Progenitor cell of endocrine pancreas (in vitro differentiated cells): Measurements from ENCODE around the gene TBC1D8. TPM values are rescaled to one million over a fixed set of nuclear protein-coding genes. Genes with fewer than 3 reads are reported as not detected.

Experiments used
- DNase-seq: peaks from one replicate; pipeline ENCODE4 v3.0.0; 2021; ENCODE audit warnings: low spot score; ENCODE audit not compliant: unreplicated experiment
- H3K27ac Mint-ChIP-seq: 2 replicates; pipeline ENCODE4 v1.8.0; 2021; ENCODE audit warnings: mild to moderate bottlenecking, moderate library complexity, mixed read lengths
- H3K27me3 Mint-ChIP-seq: 2 replicates; pipeline ENCODE4 v1.8.0; 2021; ENCODE audit warnings: mixed read lengths
- H3K36me3 Mint-ChIP-seq: 2 replicates; pipeline ENCODE4 v1.8.0; 2022; ENCODE audit warnings: mixed read lengths; ENCODE audit not compliant: insufficient read depth
- H3K4me1 Mint-ChIP-seq: 2 replicates; pipeline ENCODE4 v1.8.0; 2021; ENCODE audit warnings: low read depth, mixed read lengths
- H3K4me3 Mint-ChIP-seq: 2 replicates; pipeline ENCODE4 v1.8.0; 2021; ENCODE audit warnings: low read depth, mild to moderate bottlenecking, moderate library complexity, mixed read lengths
- H3K9me3 Mint-ChIP-seq: 2 replicates; pipeline ENCODE4 v1.8.0; 2021; ENCODE audit warnings: low read depth, mixed read lengths
- total RNA-seq: library from RNA; stranded (reverse); gene quantifications from 2 replicates; pipeline ENCODE4 v1.2.1, GENCODE V29; 2021
- TF ChIP-seq, protein P1 (sequence below): fragments of 200-600 bp; sonication (generic); IDR thresholded peaks from one replicate; pipeline ENCODE4 v1.5.0; 2021; ENCODE audit warnings: antibody characterized with exemption, mild to moderate bottlenecking; ENCODE audit not compliant: unreplicated experiment

TBC1D8 gene
- total RNA-seq, 1 donor from 2014 or later = 34.8 TPM

DNA sequence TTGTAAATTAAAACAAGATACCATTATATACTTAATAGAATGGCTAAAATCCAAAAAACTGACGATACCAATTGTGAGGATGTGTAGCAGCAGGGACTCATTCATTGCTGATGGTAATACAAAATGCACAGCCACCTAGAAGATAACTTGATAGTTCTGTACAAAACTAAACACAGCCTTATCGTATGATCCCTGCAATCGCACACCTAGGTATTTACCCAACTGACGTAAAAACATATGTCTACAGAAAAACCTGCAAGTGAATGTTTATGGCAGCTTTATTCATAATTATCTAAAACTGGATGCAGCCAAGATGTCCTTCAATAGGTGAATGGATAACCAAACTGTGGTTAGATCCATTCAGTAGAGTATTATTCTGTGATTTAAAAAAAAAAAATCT lies 45.5 kb downstream of the TBC1D8 start:
- TF ChIP-seq, protein P1, sequence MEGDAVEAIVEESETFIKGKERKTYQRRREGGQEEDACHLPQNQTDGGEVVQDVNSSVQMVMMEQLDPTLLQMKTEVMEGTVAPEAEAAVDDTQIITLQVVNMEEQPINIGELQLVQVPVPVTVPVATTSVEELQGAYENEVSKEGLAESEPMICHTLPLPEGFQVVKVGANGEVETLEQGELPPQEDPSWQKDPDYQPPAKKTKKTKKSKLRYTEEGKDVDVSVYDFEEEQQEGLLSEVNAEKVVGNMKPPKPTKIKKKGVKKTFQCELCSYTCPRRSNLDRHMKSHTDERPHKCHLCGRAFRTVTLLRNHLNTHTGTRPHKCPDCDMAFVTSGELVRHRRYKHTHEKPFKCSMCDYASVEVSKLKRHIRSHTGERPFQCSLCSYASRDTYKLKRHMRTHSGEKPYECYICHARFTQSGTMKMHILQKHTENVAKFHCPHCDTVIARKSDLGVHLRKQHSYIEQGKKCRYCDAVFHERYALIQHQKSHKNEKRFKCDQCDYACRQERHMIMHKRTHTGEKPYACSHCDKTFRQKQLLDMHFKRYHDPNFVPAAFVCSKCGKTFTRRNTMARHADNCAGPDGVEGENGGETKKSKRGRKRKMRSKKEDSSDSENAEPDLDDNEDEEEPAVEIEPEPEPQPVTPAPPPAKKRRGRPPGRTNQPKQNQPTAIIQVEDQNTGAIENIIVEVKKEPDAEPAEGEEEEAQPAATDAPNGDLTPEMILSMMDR = no peak
- H3K27me3 Mint-ChIP-seq = no peaks in the 10 kb centered on the region
- peaks cover 24% of the 10 kb centered on the region for H3K9me3 Mint-ChIP-seq
- peaks cover 20% of the 10 kb centered on the region for H3K4me1 Mint-ChIP-seq
- peak overlapping the region; percentile 14 for H3K27ac Mint-ChIP-seq
- peaks cover 15% of the 10 kb centered on the region for H3K36me3 Mint-ChIP-seq
- DNase-seq = no peak
- H3K4me3 Mint-ChIP-seq = no peak overlapping the region

DNA sequence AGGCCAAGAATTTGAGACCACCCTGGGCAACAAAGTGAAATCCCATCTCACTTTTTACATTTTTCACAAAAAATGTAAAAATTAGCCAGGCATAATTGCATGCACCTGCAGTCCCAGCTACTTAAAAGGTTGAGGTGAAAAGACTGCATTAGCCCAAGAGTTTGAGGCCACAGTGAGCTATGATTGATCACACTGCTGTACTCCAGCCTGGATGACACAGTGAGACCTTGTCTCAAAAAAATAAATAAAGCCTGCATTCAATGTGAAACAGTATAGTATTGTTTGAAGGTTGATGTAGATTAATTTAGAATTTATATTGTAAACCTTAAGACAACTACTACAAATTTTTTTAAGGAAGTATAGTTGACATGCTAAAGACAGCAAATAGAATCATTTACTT lies 53.5 kb downstream of the TBC1D8 start:
- Mint-ChIP-seq H3K27me3 (no peaks in the 10 kb centered on the region), H3K27ac (no peak overlapping the region), H3K36me3 (peaks cover 26% of the 10 kb centered on the region), H3K9me3 (peaks cover 33% of the 10 kb centered on the region), H3K4me1 (peaks cover 19% of the 10 kb centered on the region), H3K4me3 (no peak overlapping the region)
- DNase-seq = no peak
- TF ChIP-seq, protein P1 = no peak

DNA sequence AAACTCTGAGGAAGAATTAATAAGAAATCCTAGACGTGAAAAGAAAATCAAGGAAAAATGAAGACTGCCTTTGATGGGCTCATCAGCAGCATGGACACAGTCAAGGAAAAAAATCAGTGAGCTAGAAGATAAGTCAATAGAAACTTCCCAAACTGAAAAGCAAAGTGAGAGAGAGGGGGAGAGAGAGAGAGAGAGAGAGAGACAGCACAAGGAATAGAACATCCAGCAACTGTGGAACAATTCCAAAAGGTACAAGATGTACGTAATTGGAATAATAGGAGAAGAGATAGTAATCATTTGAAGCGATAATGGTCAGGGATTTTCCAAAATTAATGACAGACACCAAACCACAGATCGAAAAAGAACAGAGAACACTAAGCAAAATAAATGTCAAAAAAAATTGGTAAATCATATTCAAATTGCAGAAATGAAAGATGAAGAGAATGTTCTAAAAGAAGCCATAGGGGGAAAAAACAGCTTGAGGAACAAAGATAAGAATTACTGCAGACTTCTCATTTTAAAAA lies 54.5 kb downstream of the TBC1D8 start:
- TF ChIP-seq, protein P1 = no peak
- H3K36me3 Mint-ChIP-seq = peaks cover 23% of the 10 kb centered on the region
- DNase-seq = no peak
- peaks cover 19% of the 10 kb centered on the region for H3K4me1 Mint-ChIP-seq
- H3K9me3 Mint-ChIP-seq = peaks cover 29% of the 10 kb centered on the region
- no peaks in the 10 kb centered on the region for H3K27me3 Mint-ChIP-seq
- H3K27ac Mint-ChIP-seq = peak overlapping the region; percentile 62
- H3K4me3 Mint-ChIP-seq = no peak overlapping the region

DNA sequence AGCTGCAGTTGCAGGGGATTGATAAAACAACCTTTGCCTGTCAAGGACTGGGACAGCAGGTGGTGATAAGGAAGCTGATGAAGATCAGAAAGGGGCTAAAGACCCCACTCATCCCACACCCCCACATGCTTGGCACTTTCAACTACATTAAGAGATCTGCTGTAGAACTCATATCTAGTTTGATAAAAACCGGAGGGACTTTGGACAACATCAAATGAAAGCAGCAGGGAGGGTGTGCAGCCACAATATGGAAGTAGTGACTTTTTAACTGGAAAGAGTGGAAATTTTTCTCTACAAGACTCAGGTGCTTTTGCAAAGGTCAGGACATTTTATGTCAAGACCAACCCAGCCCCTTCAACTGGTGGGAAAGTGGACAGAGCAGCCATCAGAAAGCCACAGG lies 56.8 kb downstream of the TBC1D8 start:
- TF ChIP-seq, protein P1 = no peak
- H3K9me3 Mint-ChIP-seq = peaks cover 11% of the 10 kb centered on the region
- peaks cover 24% of the 10 kb centered on the region for H3K4me1 Mint-ChIP-seq
- no peak overlapping the region for H3K27ac Mint-ChIP-seq
- peaks cover 15% of the 10 kb centered on the region for H3K36me3 Mint-ChIP-seq
- no peak for DNase-seq
- no peak overlapping the region for H3K4me3 Mint-ChIP-seq
- no peaks in the 10 kb centered on the region for H3K27me3 Mint-ChIP-seq

DNA sequence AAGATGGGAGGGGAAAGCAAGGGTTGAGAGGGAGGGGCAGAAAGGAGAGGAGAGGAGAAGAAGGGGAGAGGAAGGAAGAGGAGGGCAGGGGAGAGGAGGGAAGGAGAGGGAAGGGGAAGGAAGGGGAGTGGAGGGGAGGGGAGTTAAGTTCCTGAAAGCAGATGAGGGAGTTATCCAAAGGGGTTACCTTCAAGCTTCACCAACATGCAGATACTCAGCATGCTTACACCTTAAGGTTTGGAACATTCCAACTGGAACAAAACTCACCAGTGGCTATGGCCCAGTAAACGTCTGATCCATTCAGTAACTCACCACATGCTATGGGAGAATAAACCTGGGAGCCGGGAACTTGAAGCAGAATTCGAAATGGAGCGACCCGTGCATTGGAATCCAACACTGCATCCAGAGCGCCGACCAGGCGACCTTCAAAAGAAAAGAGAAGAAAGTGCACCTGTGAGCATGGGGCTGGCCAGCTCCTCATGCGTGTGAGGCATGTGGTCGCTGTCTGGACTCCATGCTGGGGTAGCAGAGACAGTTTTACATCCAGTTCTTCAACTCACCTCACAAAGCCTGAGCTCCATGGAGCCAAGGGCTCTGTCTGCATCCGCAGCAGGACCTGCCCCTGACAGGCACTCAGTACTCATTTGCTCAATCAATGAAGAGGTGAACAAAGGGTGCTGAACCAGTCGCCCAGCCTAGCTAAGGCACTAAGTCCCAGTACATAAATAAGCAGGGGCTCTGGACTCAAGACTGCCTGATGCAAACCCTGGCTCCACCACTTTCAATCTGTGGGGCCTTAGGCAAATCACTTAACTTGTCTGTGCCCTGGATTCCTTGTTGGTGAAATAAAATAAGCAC lies 61.0 kb downstream of the TBC1D8 start:
- H3K9me3 Mint-ChIP-seq = no peaks in the 10 kb centered on the region
- DNase-seq = no peak
- H3K4me1 Mint-ChIP-seq = peaks cover 14% of the 10 kb centered on the region
- TF ChIP-seq, protein P1 = no peak
- H3K36me3 Mint-ChIP-seq = peaks cover 7% of the 10 kb centered on the region
- H3K27ac Mint-ChIP-seq = peak overlapping the region; percentile 14
- H3K4me3 Mint-ChIP-seq = no peak overlapping the region
- H3K27me3 Mint-ChIP-seq = no peaks in the 10 kb centered on the region
